Measurements from ENCODE around the gene CYBRD1. TPM values are rescaled to one million over a fixed set of nuclear protein-coding genes. Genes with fewer than 3 reads are reported as not detected.

CYBRD1 gene
- total and polyA plus RNA-seq, 2 donors (not counting 1 experiment from before 2014, with no cell fraction given) = 227 to 250 TPM

DNA sequence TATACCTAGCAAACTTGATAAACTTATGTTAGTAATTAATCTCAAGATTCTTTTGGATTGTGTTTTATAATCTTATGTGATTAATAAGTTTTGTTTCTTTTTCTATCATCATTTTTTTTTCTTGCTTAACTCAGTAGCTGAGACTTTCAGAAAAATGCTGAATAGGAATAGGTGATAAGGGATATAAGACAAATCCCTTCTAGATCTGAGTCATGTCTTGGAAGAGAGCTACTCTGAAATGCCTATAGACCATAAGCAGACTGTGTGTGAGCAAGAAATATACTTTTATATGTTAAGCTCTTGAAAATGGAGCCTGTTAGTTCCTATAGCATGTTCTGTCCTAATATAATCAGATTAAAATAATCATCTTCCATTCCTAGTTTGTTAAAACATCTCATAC lies 29.6 kb downstream of the CYBRD1 start:
- Histone ChIP-seq H3K4me1 (ENCODE audit: control insufficient read depth, extremely low read depth, insufficient read depth, low read length) (no peaks in the 10 kb centered on the region), H3K4me3 (replicated peaks in 1 of 4; ENCODE audit: control extremely low read depth in 1 of 4, insufficient read depth in 1 of 4, low read depth in 3 of 4, low read length in 4 of 4) (no peak overlapping the region), H3K36me3 (ENCODE audit: control insufficient read depth, insufficient read depth, low read length) (peaks cover 3% of the 10 kb centered on the region), H4K20me1 (ENCODE audit: control insufficient read depth, extremely low read depth, insufficient read depth, low read length) (no peaks in the 10 kb centered on the region), H3K9ac (ENCODE audit: insufficient read depth, low read length) (no peak overlapping the region), H3K27me3 (ENCODE audit: control insufficient read depth, insufficient read depth, low read length) (no peaks in the 10 kb centered on the region), H3K79me2 (ENCODE audit: control insufficient read depth, insufficient read depth, low read length) (no peaks in the 10 kb centered on the region), H2AFZ (ENCODE audit: low read length) (no peak overlapping the region), H3K27ac (ENCODE audit: insufficient read depth, low read length) (no peak overlapping the region), H3K9me3 (ENCODE audit: control insufficient read depth, insufficient read depth, low read depth, low read length) (no peaks in the 10 kb centered on the region), H3K4me2 (ENCODE audit: extremely low read depth, insufficient read depth, low read length) (no peak overlapping the region)
- TF ChIP-seq, protein P1, sequence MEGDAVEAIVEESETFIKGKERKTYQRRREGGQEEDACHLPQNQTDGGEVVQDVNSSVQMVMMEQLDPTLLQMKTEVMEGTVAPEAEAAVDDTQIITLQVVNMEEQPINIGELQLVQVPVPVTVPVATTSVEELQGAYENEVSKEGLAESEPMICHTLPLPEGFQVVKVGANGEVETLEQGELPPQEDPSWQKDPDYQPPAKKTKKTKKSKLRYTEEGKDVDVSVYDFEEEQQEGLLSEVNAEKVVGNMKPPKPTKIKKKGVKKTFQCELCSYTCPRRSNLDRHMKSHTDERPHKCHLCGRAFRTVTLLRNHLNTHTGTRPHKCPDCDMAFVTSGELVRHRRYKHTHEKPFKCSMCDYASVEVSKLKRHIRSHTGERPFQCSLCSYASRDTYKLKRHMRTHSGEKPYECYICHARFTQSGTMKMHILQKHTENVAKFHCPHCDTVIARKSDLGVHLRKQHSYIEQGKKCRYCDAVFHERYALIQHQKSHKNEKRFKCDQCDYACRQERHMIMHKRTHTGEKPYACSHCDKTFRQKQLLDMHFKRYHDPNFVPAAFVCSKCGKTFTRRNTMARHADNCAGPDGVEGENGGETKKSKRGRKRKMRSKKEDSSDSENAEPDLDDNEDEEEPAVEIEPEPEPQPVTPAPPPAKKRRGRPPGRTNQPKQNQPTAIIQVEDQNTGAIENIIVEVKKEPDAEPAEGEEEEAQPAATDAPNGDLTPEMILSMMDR (conservative IDR thresholded peaks at IDR 0.05 in 1 of 2, IDR thresholded peaks at IDR 0.05 in 1 of 2; ENCODE audit: low read depth in 1 of 2, low read length in 2 of 2) = no peak
- TF ChIP-seq EZH2 (IDR thresholded peaks at IDR 0.05; ENCODE audit: low read length, missing control alignments) = no peak
- peak in 1 of 2 donors; percentile 55 for DNase-seq (ENCODE audit: low read depth in 2 of 2)

DNA sequence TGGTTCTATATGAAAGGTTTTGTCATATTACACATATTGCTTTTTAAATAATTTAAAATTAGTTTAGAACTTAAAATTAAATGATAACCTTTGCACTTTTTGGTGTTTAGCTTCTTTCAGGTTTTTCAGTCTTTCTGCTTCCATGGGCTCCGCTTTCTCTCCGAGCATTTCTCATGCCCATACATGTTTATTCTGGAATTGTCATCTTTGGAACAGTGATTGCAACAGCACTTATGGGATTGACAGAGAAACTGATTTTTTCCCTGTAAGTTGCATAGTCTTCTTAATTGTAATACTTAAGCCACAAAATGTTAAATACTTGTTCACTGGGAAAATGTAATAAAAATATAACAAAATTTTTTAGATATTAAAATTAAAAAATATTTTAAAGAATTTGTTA lies 31.0 kb downstream of the CYBRD1 start:
- Histone ChIP-seq H3K4me1 (ENCODE audit: control insufficient read depth, extremely low read depth, insufficient read depth, low read length) (no peaks in the 10 kb centered on the region), H4K20me1 (ENCODE audit: control insufficient read depth, extremely low read depth, insufficient read depth, low read length) (no peaks in the 10 kb centered on the region), H3K4me2 (ENCODE audit: extremely low read depth, insufficient read depth, low read length) (no peak overlapping the region), H3K9me3 (ENCODE audit: control insufficient read depth, insufficient read depth, low read depth, low read length) (no peaks in the 10 kb centered on the region), H3K36me3 (ENCODE audit: control insufficient read depth, insufficient read depth, low read length) (peaks cover 2% of the 10 kb centered on the region), H3K27me3 (ENCODE audit: control insufficient read depth, insufficient read depth, low read length) (no peaks in the 10 kb centered on the region), H3K9ac (ENCODE audit: insufficient read depth, low read length) (no peak overlapping the region), H2AFZ (ENCODE audit: low read length) (no peak overlapping the region), H3K4me3 (replicated peaks in 1 of 4; ENCODE audit: control extremely low read depth in 1 of 4, insufficient read depth in 1 of 4, low read depth in 3 of 4, low read length in 4 of 4) (no peak overlapping the region), H3K27ac (ENCODE audit: insufficient read depth, low read length) (no peak overlapping the region), H3K79me2 (ENCODE audit: control insufficient read depth, insufficient read depth, low read length) (no peaks in the 10 kb centered on the region)
- DNase-seq (ENCODE audit: low read depth in 2 of 2) = no peak
- TF ChIP-seq EZH2 (IDR thresholded peaks at IDR 0.05; ENCODE audit: low read length, missing control alignments) = no peak
- TF ChIP-seq, protein P1 (conservative IDR thresholded peaks at IDR 0.05 in 1 of 2, IDR thresholded peaks at IDR 0.05 in 1 of 2; ENCODE audit: low read depth in 1 of 2, low read length in 2 of 2) = no peak

DNA sequence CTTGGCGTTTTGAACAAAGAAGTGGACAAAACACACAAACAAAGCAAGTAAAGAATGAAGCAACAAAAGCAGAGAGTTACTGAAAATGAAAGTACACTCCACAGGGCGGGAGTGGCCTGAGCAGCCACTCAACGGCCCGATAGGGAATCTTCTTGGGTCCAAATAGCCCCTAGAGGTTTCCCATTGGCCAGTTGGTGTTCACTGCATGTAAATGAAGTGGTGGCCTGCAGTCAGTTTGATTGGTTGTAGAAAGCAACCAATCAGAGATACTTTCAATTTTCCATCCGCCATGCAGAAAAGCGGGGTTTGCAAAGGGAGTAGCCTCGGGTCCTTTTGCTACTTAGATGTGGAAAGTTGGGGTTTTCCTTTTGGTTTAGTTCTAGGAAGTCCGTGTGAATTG lies 31.6 kb downstream of the CYBRD1 start:
- H2AFZ ChIP-seq (ENCODE audit: low read length) = no peak overlapping the region
- peak in 1 of 2 donors; percentile 13 for DNase-seq (ENCODE audit: low read depth in 2 of 2)
- no peak for TF ChIP-seq EZH2 (IDR thresholded peaks at IDR 0.05; ENCODE audit: low read length, missing control alignments)
- TF ChIP-seq, protein P1 (conservative IDR thresholded peaks at IDR 0.05 in 1 of 2, IDR thresholded peaks at IDR 0.05 in 1 of 2; ENCODE audit: low read depth in 1 of 2, low read length in 2 of 2) = no peak
- no peak overlapping the region for H3K9ac ChIP-seq (ENCODE audit: insufficient read depth, low read length)
- no peaks in the 10 kb centered on the region for H4K20me1 ChIP-seq (ENCODE audit: control insufficient read depth, extremely low read depth, insufficient read depth, low read length)
- H3K36me3 ChIP-seq (ENCODE audit: control insufficient read depth, insufficient read depth, low read length) = peaks cover 2% of the 10 kb centered on the region
- no peaks in the 10 kb centered on the region for H3K27me3 ChIP-seq (ENCODE audit: control insufficient read depth, insufficient read depth, low read length)
- H3K4me3 ChIP-seq (replicated peaks in 1 of 4; ENCODE audit: control extremely low read depth in 1 of 4, insufficient read depth in 1 of 4, low read depth in 3 of 4, low read length in 4 of 4) = no peak overlapping the region
- H3K4me1 ChIP-seq (ENCODE audit: control insufficient read depth, extremely low read depth, insufficient read depth, low read length) = no peaks in the 10 kb centered on the region
- no peak overlapping the region for H3K27ac ChIP-seq (ENCODE audit: insufficient read depth, low read length)
- H3K79me2 ChIP-seq (ENCODE audit: control insufficient read depth, insufficient read depth, low read length) = no peaks in the 10 kb centered on the region
- no peak overlapping the region for H3K4me2 ChIP-seq (ENCODE audit: extremely low read depth, insufficient read depth, low read length)
- H3K9me3 ChIP-seq (ENCODE audit: control insufficient read depth, insufficient read depth, low read depth, low read length) = no peaks in the 10 kb centered on the region
